Measurements from ENCODE around the gene ODAM.
A peak's percentile ranks its signal among the peaks of the same experiment; 100 is the strongest.

The ODAM gene, protein sequence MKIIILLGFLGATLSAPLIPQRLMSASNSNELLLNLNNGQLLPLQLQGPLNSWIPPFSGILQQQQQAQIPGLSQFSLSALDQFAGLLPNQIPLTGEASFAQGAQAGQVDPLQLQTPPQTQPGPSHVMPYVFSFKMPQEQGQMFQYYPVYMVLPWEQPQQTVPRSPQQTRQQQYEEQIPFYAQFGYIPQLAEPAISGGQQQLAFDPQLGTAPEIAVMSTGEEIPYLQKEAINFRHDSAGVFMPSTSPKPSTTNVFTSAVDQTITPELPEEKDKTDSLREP

DNA sequence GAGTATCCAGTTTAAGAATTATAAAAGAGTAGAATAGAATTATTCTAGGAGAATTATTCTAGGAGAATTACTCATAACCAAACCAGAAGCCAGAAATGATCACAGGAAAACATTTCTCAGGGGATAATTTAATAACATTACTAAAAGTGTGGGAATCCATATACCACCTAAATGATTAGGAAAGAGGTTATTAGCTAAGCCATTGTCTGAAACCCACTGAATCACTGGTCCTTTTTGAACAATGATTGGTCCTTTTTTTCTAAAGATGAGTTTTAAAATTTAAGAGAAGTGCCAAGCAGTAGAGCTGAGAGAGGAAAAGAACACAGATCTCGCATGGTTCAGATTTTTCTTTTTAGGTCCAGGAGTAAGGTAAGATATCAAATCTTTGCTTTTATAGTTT, at the start of gene ODAM:
TSS of gene ODAM (plus strand) at position 301 of the 400 bp plus-strand sequence. CDS start 819 bp downstream, outside the sequence.
- TF ChIP-seq, protein P1, sequence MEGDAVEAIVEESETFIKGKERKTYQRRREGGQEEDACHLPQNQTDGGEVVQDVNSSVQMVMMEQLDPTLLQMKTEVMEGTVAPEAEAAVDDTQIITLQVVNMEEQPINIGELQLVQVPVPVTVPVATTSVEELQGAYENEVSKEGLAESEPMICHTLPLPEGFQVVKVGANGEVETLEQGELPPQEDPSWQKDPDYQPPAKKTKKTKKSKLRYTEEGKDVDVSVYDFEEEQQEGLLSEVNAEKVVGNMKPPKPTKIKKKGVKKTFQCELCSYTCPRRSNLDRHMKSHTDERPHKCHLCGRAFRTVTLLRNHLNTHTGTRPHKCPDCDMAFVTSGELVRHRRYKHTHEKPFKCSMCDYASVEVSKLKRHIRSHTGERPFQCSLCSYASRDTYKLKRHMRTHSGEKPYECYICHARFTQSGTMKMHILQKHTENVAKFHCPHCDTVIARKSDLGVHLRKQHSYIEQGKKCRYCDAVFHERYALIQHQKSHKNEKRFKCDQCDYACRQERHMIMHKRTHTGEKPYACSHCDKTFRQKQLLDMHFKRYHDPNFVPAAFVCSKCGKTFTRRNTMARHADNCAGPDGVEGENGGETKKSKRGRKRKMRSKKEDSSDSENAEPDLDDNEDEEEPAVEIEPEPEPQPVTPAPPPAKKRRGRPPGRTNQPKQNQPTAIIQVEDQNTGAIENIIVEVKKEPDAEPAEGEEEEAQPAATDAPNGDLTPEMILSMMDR (IDR thresholded peaks at IDR 0.05; ENCODE audit: insufficient read depth, missing control alignments) = no peak
- DNase-seq (ENCODE audit: insufficient read length, low spot score) (no peak), FAIRE-seq (no peak)

DNA sequence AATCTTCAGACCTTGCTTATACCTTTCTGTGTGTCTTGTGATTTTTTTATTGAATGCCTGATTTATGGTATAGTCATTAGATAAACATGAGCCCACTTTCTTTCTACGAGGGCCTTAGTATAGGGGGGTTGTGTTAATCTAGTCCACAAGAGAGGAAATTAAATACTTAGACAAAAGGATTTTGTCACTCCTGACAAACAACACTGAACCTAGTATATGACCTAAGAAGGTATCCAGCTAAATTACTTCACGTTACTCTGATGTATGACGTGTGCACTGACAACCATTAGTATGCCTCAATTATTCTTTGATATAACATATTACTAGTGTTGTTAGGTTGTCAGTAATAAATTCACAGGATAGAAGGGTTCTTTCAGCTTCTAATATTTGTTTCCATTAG, 44.3 kb upstream of the ODAM start:
- DNase-seq (ENCODE audit: insufficient read length, low spot score) (no peak), FAIRE-seq (no peak)
- TF ChIP-seq, protein P1 (IDR thresholded peaks at IDR 0.05; ENCODE audit: insufficient read depth, missing control alignments) = no peak

DNA sequence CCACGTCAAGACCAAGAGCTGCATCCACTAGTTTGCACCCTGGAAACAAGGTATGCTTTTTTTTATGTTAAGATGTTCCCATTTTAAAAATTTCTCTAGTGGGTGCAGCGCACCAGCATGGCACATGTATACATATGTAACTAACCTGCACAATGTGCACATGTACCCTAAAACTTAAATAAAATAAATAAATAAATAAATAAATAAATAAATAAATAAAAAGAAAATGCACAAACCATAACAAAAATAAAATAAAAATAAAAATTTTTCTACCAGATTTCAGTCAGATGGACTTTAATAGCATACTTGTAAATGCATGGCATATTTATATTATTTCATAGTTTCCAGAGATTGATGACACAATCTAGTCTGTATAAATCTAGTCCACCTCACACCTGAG, 43.4 kb upstream of the ODAM start:
- FAIRE-seq = no peak
- TF ChIP-seq, protein P1 (IDR thresholded peaks at IDR 0.05; ENCODE audit: insufficient read depth, missing control alignments) = no peak
- no peak for DNase-seq (ENCODE audit: insufficient read length, low spot score)

DNA sequence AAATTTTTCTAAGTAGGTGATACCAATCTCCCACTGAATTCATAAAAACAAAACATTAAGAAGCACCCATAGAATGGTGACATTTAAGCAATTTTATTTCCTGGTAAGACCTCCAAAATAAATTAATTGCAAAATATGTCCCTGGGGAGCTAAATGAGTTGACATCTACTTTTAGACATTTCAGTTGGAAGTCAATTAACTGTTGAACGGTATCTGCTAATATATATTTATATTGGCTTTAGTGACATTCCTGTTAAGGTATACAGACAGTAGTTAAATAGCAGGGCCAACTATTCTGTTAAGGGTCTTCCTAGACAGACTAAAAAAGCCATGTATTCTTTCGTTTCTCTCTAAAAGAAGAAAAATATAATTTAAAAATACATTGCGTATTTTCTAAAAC, 41.6 kb upstream of the ODAM start, which contains the start of gene PRR27:
TSS of gene PRR27 (plus strand) at position 301 of the 400 bp plus-strand sequence. CDS start 139 bp downstream, outside the sequence.
- FAIRE-seq = no peak
- DNase-seq (ENCODE audit: insufficient read length, low spot score) = no peak
- TF ChIP-seq, protein P1 (IDR thresholded peaks at IDR 0.05; ENCODE audit: insufficient read depth, missing control alignments) = no peak

DNA sequence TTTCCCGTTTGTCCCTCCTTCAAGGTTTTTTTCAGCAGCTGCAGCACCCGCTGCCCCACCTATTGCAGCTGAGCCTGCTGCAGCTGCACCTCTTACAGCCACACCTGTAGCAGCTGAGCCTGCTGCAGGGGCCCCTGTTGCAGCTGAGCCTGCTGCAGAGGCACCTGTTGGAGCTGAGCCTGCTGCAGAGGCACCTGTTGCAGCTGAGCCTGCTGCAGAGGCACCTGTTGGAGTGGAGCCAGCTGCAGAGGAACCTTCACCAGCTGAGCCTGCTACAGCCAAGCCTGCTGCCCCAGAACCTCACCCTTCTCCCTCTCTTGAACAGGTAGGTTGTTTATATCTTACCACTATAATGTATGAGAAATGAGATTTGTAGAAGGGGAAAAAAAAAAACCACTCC, 36.9 kb upstream of the ODAM start:
- TF ChIP-seq, protein P1 (IDR thresholded peaks at IDR 0.05; ENCODE audit: insufficient read depth, missing control alignments) = no peak
- FAIRE-seq (no peak), DNase-seq (ENCODE audit: insufficient read length, low spot score) (no peak)

DNA sequence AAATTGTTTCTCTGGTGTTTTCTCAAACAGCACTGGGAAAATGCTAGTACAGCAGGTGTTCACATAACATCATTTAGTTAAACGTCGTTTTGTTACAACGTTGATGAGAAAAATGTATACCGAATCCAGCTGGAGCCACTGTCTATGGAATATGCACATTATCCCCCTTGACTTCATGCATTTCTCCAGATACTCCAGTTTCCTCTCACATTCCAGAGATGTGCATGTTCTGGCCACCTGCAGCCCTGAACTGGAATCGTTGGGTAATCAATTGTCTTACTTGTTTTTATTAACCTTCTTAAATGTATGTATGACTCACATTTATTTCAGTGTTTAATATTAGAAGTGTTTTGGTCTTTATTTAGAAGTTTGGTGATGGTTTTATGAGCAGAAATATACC, 18.4 kb upstream of the ODAM start:
- peak; percentile 71 for FAIRE-seq
- no peak for DNase-seq (ENCODE audit: insufficient read length, low spot score)
- TF ChIP-seq, protein P1 (IDR thresholded peaks at IDR 0.05; ENCODE audit: insufficient read depth, missing control alignments) = no peak

DNA sequence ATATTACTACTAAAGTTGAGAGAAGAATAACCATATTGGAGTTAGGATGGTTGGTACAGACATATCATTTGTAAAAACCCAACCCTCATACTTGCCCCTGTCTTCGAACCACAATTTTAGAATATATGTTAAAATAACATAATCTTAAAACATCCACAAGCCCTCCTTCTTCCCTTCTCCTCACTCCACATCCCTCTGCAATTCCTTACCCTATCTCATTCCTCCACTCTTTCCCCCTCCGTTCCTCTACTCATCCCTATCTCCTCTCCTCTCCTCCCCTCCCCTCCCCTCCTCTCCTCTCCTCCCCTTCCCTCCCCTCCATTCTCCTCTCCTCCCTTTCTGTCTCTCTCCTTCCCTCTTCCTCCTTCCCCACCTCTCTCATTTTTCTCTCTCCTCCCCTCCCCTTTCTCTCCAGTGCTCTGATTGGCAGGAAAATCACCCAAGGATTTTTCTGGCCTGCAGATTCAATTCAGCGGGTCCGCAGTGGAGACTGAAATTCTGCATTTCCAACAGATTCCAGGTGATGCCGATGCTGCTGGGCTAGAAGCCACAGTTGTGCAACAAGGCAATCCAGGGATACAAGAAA, 17.4 kb upstream of the ODAM start:
- FAIRE-seq = no peak
- TF ChIP-seq, protein P1 (IDR thresholded peaks at IDR 0.05; ENCODE audit: insufficient read depth, missing control alignments) = no peak
- no peak for DNase-seq (ENCODE audit: insufficient read length, low spot score)
